Mammary epithelial cell (primary cell): ENCODE measurements around the gene COL3A1.

Source experiments
- CTCF ChIP-seq, 2 donors: IDR thresholded peaks in 1 of 2; conservative IDR thresholded peaks in 1 of 2; 2 replicates each; pipeline ENCODE4 v1.5.1; 2011 to 2012; ENCODE audit warnings: inconsistent platforms in 2 of 2, low read length in 2 of 2, mild to moderate bottlenecking in 2 of 2, control low read depth in 1 of 2, low read depth in 1 of 2; ENCODE audit not compliant: insufficient read depth in 1 of 2; ENCODE audit errors: extremely low read depth in 1 of 2
- EZH2 ChIP-seq: IDR thresholded peaks from 2 replicates; pipeline ENCODE4 v1.6.1; 2012; ENCODE audit warnings: low read length, inconsistent platforms, borderline replicate concordance

GRCh38 chr2:189016311-189016861 lies 42.2 kb downstream of the COL3A1 start:
- TF ChIP-seq CTCF (conservative IDR thresholded peaks at IDR 0.05 in 1 of 2, IDR thresholded peaks at IDR 0.05 in 1 of 2; ENCODE audit: extremely low read depth in 1 of 2, insufficient read depth in 1 of 2, low read depth in 1 of 2, low read length in 2 of 2) (no peak), EZH2 (no peak)
